ENCODE data around the gene TTC39A. TPM values are rescaled to one million over a fixed set of nuclear protein-coding genes. Genes with fewer than 3 reads are reported as not detected.

TTC39A gene
- total and polyA plus RNA-seq, 12 donors, result 4.3 to 38.7 (median 20.4) TPM

GRCh38 chr1:51289676-51290488 lies 40.5 kb downstream of the TTC39A start:
- intact Hi-C loops (cut with DNase I), result loop anchor here in 3 of 10 donors (10.0 kb wide), 1 partner anchor 55 kb away; the partner anchor contains the start of gene RNF11 (in 3 of the 3)
- Histone ChIP-seq H3K9me3 (no peaks in the 10 kb centered on the region), H3K4me3 (no peak overlapping the region), H3K27me3 (no peaks in the 10 kb centered on the region), H3K36me3 (peaks cover 0 to 30% (median 0%) of the 10 kb centered on the region in 9 donors), H3K4me1 (peaks cover 0 to 6% (median 3%) of the 10 kb centered on the region in 9 donors), H3K27ac (no peak overlapping the region)
- DNase-seq (no peak), ATAC-seq (no peak)
- 82% methylated on average over 8 of the region's 8 CpGs for WGBS, 2 donors
- TF ChIP-seq CTCF (IDR thresholded peaks at IDR 0.05), result no peak

- Histone ChIP-seq H3K36me3 (peaks cover 0 to 30% (median 0%) of the 10 kb centered on the region in 9 donors), H3K9me3 (no peaks in the 10 kb centered on the region), H3K27me3 (no peaks in the 10 kb centered on the region), H3K4me3 (no peak overlapping the region), H3K4me1 (peaks cover 0 to 17% (median 11%) of the 10 kb centered on the region in 9 donors), H3K27ac (no peak overlapping the region)
- no peak for TF ChIP-seq CTCF (IDR thresholded peaks at IDR 0.05)
- peak in 1 of 8 donors; percentile 32 for ATAC-seq
- intact Hi-C loops (cut with DNase I), result no loop called here
- no peak for DNase-seq
- 93 to 95% methylated on average over 5 of the region's 5 CpGs for WGBS, 2 donors
Measured at GRCh38 chr1:51288578-51288977, 41.8 kb downstream of the TTC39A start.

- WGBS, 2 donors, result 90 to 92% methylated on average over 8 of the region's 8 CpGs
- no peak for ATAC-seq
- H3K9me3 ChIP-seq, result no peaks in the 10 kb centered on the region
- peaks cover 0 to 18% (median 11%) of the 10 kb centered on the region in 9 donors for H3K4me1 ChIP-seq
- TF ChIP-seq CTCF (IDR thresholded peaks at IDR 0.05), result no peak
- no peak overlapping the region for H3K27ac ChIP-seq
- no peak for DNase-seq
- no peak overlapping the region for H3K4me3 ChIP-seq
- intact Hi-C loops (cut with DNase I), result no loop called here
- peaks cover 0 to 30% (median 0%) of the 10 kb centered on the region in 9 donors for H3K36me3 ChIP-seq
- H3K27me3 ChIP-seq, result no peaks in the 10 kb centered on the region
Measured at GRCh38 chr1:51287966-51288365, 42.4 kb downstream of the TTC39A start.

GRCh38 chr1:51285055-51285454 lies 45.3 kb downstream of the TTC39A start:
- no peak for ATAC-seq
- WGBS, 2 donors, result 93 to 94% methylated on average over 1 of the region's 1 CpG
- TF ChIP-seq CTCF (IDR thresholded peaks at IDR 0.05), result no peak

More at GRCh38 chr1:51285055-51285454, 45.3 kb downstream of the TTC39A start:
- H3K27me3 ChIP-seq, result no peaks in the 10 kb centered on the region
- H3K9me3 ChIP-seq, result no peaks in the 10 kb centered on the region
- H3K27ac ChIP-seq, result no peak overlapping the region
- intact Hi-C loops (cut with DNase I), result no loop called here
- no peak overlapping the region for H3K4me3 ChIP-seq
- H3K36me3 ChIP-seq, result peaks cover 0 to 26% (median 0%) of the 10 kb centered on the region in 9 donors
- DNase-seq, result no peak
- peaks cover 0 to 34% (median 14%) of the 10 kb centered on the region in 9 donors for H3K4me1 ChIP-seq
